BLaER1 treated with 17β-estradiol and CSF1 and Interleukin-3, amounts not matched to agents 10 nM and 100 nM (cell line): ENCODE measurements around the gene SVIL.
"Not testable (repeated sequence)": the region's sequence is repeated elsewhere in the genome, so short reads cannot be mapped to it uniquely, and the experiment has no call there.

Experiments
- H3K27ac ChIP-seq, 11 experiments: shearing (Covaris generic); formaldehyde crosslinking; 2 replicates each; pipeline ENCODE4 v1.8.1; 2022
- H3K27me3 ChIP-seq, 11 experiments: shearing (Covaris generic); formaldehyde crosslinking; 2 replicates each; pipeline ENCODE4 v1.8.1; 2022
- H3K36me3 ChIP-seq, 11 experiments: shearing (Covaris generic); formaldehyde crosslinking; 2 replicates each; pipeline ENCODE4 v1.8.1; 2022
- H3K4me1 ChIP-seq, 10 experiments: shearing (Covaris generic); formaldehyde crosslinking; 2 replicates each; pipeline ENCODE4 v1.8.1; 2022
- H3K4me2 ChIP-seq, 11 experiments: shearing (Covaris generic); formaldehyde crosslinking; 2 replicates each; pipeline ENCODE4 v1.8.1; 2022
- H3K4me3 ChIP-seq, 10 experiments: shearing (Covaris generic); formaldehyde crosslinking; 2 replicates each; pipeline ENCODE4 v1.8.1; 2022
- H3K9ac ChIP-seq, 11 experiments: shearing (Covaris generic); formaldehyde crosslinking; 2 replicates each; pipeline ENCODE4 v1.8.1; 2022
- H3K9me3 ChIP-seq, 11 experiments: shearing (Covaris generic); formaldehyde crosslinking; replicated peaks in 1 of 11; 2 replicates each; pipeline ENCODE4 v1.8.1; 2022
- H4K20me1 ChIP-seq, 11 experiments: shearing (Covaris generic); formaldehyde crosslinking; 2 replicates each; pipeline ENCODE4 v1.8.1; 2022
- Cebpa-rat ChIP-seq, 11 experiments: shearing (Covaris generic); IDR thresholded peaks; 2 replicates each; pipeline ENCODE4 v1.8.1; 2022

The SVIL gene

GRCh38 chr10:29613196-29613595 is 21.6 kb downstream of the SVIL start:
- no peak for TF ChIP-seq Cebpa-rat (IDR thresholded peaks at IDR 0.05)
- Histone ChIP-seq H3K4me2 (no peak overlapping the region), H3K9ac (no peak overlapping the region), H3K4me1 (peaks cover 1 to 8% (median 4%) of the 10 kb centered on the region in 10 experiments; a peak in 18 of 20 replicates), H3K27ac (no peak overlapping the region), H3K36me3 (peaks cover 0 to 41% (median 24%) of the 10 kb centered on the region in 11 experiments; a peak in 19 of 22 replicates), H4K20me1 (peaks cover 0 to 5% (median 0%) of the 10 kb centered on the region in 11 experiments; a peak in 2 of 22 replicates), H3K27me3 (no peaks in the 10 kb centered on the region), H3K9me3 (peaks cover 36 to 56% (median 48%) of the 10 kb centered on the region in 11 experiments), H3K4me3 (no peak overlapping the region)

GRCh38 chr10:29612657-29613056 is 22.1 kb downstream of the SVIL start:
- Histone ChIP-seq H3K4me2 (no peak overlapping the region), H3K4me3 (no peak overlapping the region), H3K36me3 (peaks cover 0 to 41% (median 24%) of the 10 kb centered on the region in 11 experiments; a peak in 19 of 22 replicates), H3K27me3 (no peaks in the 10 kb centered on the region), H3K4me1 (peaks cover 0 to 8% (median 0%) of the 10 kb centered on the region in 10 experiments; a peak in 5 of 20 replicates), H3K27ac (no peak overlapping the region), H3K9me3 (peaks cover 37 to 58% (median 49%) of the 10 kb centered on the region in 11 experiments), H3K9ac (no peak overlapping the region), H4K20me1 (peaks cover 0 to under 1% (median 0%) of the 10 kb centered on the region in 11 experiments; a peak in 1 of 22 replicates)
- no peak for TF ChIP-seq Cebpa-rat (IDR thresholded peaks at IDR 0.05)

- H3K4me3 ChIP-seq: no peak overlapping the region
- no peak overlapping the region for H3K27ac ChIP-seq
- H4K20me1 ChIP-seq: no peaks in the 10 kb centered on the region
- no peak overlapping the region for H3K4me2 ChIP-seq
- H3K4me1 ChIP-seq: peaks cover 0 to 14% (median 0%) of the 10 kb centered on the region in 10 experiments; a peak in 4 of 20 replicates
- TF ChIP-seq Cebpa-rat (IDR thresholded peaks at IDR 0.05): no peak
- peaks cover 0 to 41% (median 24%) of the 10 kb centered on the region in 11 experiments; a peak in 19 of 22 replicates for H3K36me3 ChIP-seq
- H3K9ac ChIP-seq: no peak overlapping the region
- H3K9me3 ChIP-seq: peaks cover 37 to 58% (median 49%) of the 10 kb centered on the region in 11 experiments
- no peaks in the 10 kb centered on the region for H3K27me3 ChIP-seq
Observed at GRCh38 chr10:29611781-29612381, 22.9 kb downstream of the SVIL start.

GRCh38 chr10:29610876-29611647 is 23.7 kb downstream of the SVIL start:
- Histone ChIP-seq H3K4me3 (no peak overlapping the region), H3K27ac (no peak overlapping the region), H3K4me2 (no peak overlapping the region), H3K27me3 (no peaks in the 10 kb centered on the region), H3K36me3 (peaks cover 0 to 41% (median 24%) of the 10 kb centered on the region in 11 experiments; a peak in 19 of 22 replicates), H3K9me3 (peaks cover 37 to 58% (median 49%) of the 10 kb centered on the region in 11 experiments), H4K20me1 (no peaks in the 10 kb centered on the region), H3K4me1 (peaks cover 0 to 13% (median 0%) of the 10 kb centered on the region in 10 experiments; a peak in 3 of 20 replicates), H3K9ac (no peak overlapping the region)
- TF ChIP-seq Cebpa-rat (IDR thresholded peaks at IDR 0.05): no peak

GRCh38 chr10:29610331-29610730 is 24.4 kb downstream of the SVIL start:
- H3K27ac ChIP-seq, H3K4me1 ChIP-seq, H3K4me2 ChIP-seq, H3K4me3 ChIP-seq, H4K20me1 ChIP-seq, H3K9ac ChIP-seq, H3K27me3 ChIP-seq: not testable (repeated sequence)
- peaks cover 0 to 41% (median 24%) of the 10 kb centered on the region in 11 experiments; a peak in 19 of 22 replicates for H3K36me3 ChIP-seq
- H3K9me3 ChIP-seq: peaks cover 37 to 58% (median 49%) of the 10 kb centered on the region in 11 experiments

GRCh38 chr10:29609696-29610095 is 25.1 kb downstream of the SVIL start:
- no peak for TF ChIP-seq Cebpa-rat (IDR thresholded peaks at IDR 0.05)

GRCh38 chr10:29608476-29609301 is 26.1 kb downstream of the SVIL start:
- H4K20me1 ChIP-seq: no peaks in the 10 kb centered on the region
- H3K9me3 ChIP-seq: peaks cover 37 to 55% (median 45%) of the 10 kb centered on the region in 11 experiments
- H3K4me2 ChIP-seq: no peak overlapping the region
- H3K4me1 ChIP-seq: peaks cover 1 to 25% (median 4%) of the 10 kb centered on the region in 10 experiments; a peak in 19 of 20 replicates
- H3K27me3 ChIP-seq: no peaks in the 10 kb centered on the region
- H3K27ac ChIP-seq: no peak overlapping the region
- H3K4me3 ChIP-seq: no peak overlapping the region; a peak in 1 of 20 replicates
- peaks cover 0 to 41% (median 24%) of the 10 kb centered on the region in 11 experiments; a peak in 19 of 22 replicates for H3K36me3 ChIP-seq
- TF ChIP-seq Cebpa-rat (IDR thresholded peaks at IDR 0.05): no peak
- no peak overlapping the region for H3K9ac ChIP-seq

More at GRCh38 chr10:29609696-29610095, 25.1 kb downstream of the SVIL start:
- H3K4me1 ChIP-seq: peaks cover 0 to 15% (median 0%) of the 10 kb centered on the region in 10 experiments; a peak in 5 of 20 replicates
- peaks cover 0 to 41% (median 24%) of the 10 kb centered on the region in 11 experiments; a peak in 19 of 22 replicates for H3K36me3 ChIP-seq
- H3K4me2 ChIP-seq: no peak overlapping the region
- H4K20me1 ChIP-seq: no peaks in the 10 kb centered on the region
- no peaks in the 10 kb centered on the region for H3K27me3 ChIP-seq
- H3K9ac ChIP-seq: no peak overlapping the region
- H3K4me3 ChIP-seq: no peak overlapping the region
- no peak overlapping the region for H3K27ac ChIP-seq
- peaks cover 37 to 58% (median 48%) of the 10 kb centered on the region in 11 experiments for H3K9me3 ChIP-seq

- no peaks in the 10 kb centered on the region for H3K27me3 ChIP-seq
Observed at GRCh38 chr10:29608062-29608461, 26.7 kb downstream of the SVIL start.

More at GRCh38 chr10:29608062-29608461, 26.7 kb downstream of the SVIL start:
- Histone ChIP-seq H3K4me1 (peaks cover 8 to 31% (median 10%) of the 10 kb centered on the region in 10 experiments), H4K20me1 (no peaks in the 10 kb centered on the region), H3K27ac (no peak overlapping the region), H3K4me3 (no peak overlapping the region), H3K36me3 (peaks cover 0 to 37% (median 21%) of the 10 kb centered on the region in 11 experiments; a peak in 19 of 22 replicates), H3K9ac (no peak overlapping the region), H3K4me2 (no peak overlapping the region), H3K9me3 (peaks cover 37 to 51% (median 44%) of the 10 kb centered on the region in 11 experiments)
- no peak for TF ChIP-seq Cebpa-rat (IDR thresholded peaks at IDR 0.05)
